HG03039 (cell line): ENCODE data around the gene FBLN2.

ENCODE experiments used
- ATAC-seq: cut with Tn5 transposase; IDR thresholded peaks from one replicate; pipeline ENCODE4 v1.9.1; 2021; ENCODE audit warnings: mild to moderate bottlenecking, moderate library complexity; ENCODE audit not compliant: unreplicated experiment

Gene FBLN2

GRCh38 chr3:13530241-13531009 is 18.5 kb upstream of the FBLN2 start:
- no peak for ATAC-seq

GRCh38 chr3:13532085-13532484 is 16.8 kb upstream of the FBLN2 start:
- no peak for ATAC-seq

- ATAC-seq = no peak
Measured at GRCh38 chr3:13532631-13533030, 16.3 kb upstream of the FBLN2 start.

- no peak for ATAC-seq
Measured at GRCh38 chr3:13533885-13534301, 15.0 kb upstream of the FBLN2 start.

GRCh38 chr3:13535526-13535875 is 13.4 kb upstream of the FBLN2 start:
- no peak for ATAC-seq

- no peak for ATAC-seq
Measured at GRCh38 chr3:13535905-13536304, 13.0 kb upstream of the FBLN2 start.

GRCh38 chr3:13536432-13536831 is 12.5 kb upstream of the FBLN2 start:
- ATAC-seq = no peak

GRCh38 chr3:13536832-13537231 is 12.1 kb upstream of the FBLN2 start:
- no peak for ATAC-seq

GRCh38 chr3:13537244-13537908 is 11.5 kb upstream of the FBLN2 start:
- ATAC-seq = no peak

- ATAC-seq = no peak
Measured at GRCh38 chr3:13537909-13538296, 11.0 kb upstream of the FBLN2 start.

GRCh38 chr3:13538520-13539291 is 10.2 kb upstream of the FBLN2 start:
- no peak for ATAC-seq

GRCh38 chr3:13539292-13539638 is 9.7 kb upstream of the FBLN2 start:
- no peak for ATAC-seq

GRCh38 chr3:13539671-13540070 is 9.3 kb upstream of the FBLN2 start:
- ATAC-seq = no peak

GRCh38 chr3:13540297-13540995 is 8.5 kb upstream of the FBLN2 start:
- ATAC-seq = no peak

- no peak for ATAC-seq
Measured at GRCh38 chr3:13541691-13542090, 7.2 kb upstream of the FBLN2 start.

- ATAC-seq = no peak
Measured at GRCh38 chr3:13542142-13542541, 6.8 kb upstream of the FBLN2 start.

- ATAC-seq = no peak
Measured at GRCh38 chr3:13543253-13543652, 5.7 kb upstream of the FBLN2 start.

GRCh38 chr3:13544293-13544831 is 4.6 kb upstream of the FBLN2 start:
- no peak for ATAC-seq

GRCh38 chr3:13544951-13545651 is 3.8 kb upstream of the FBLN2 start:
- no peak for ATAC-seq

- ATAC-seq = no peak
Measured at GRCh38 chr3:13545952-13546454, 2.9 kb upstream of the FBLN2 start.
